ENCODE data around the gene COL23A1.

COL23A1 gene

DNA sequence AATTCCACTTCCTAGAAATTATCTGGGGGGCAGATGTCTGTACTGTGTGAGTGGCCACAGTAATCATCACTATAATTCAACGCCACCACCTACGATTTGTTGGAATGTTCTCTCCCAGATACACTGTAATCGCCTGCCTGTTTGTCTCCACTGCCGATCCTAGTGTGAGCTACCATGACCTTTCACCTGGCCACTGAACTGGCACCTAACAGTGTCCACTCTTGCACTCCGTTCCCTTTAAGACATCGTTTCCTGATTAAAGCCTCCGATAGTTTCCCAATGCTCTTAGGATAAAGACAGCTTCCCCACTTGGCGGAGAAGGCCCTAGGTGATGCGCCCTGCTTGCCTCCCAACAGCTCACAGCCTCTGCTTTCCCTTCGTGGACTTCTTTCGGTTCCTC is 361.6 kb downstream of the COL23A1 start:
- DNase-seq (ENCODE audit: low spot score), result no peak
- no peak for TF ChIP-seq CTCF (IDR thresholded peaks at IDR 0.05; ENCODE audit: borderline replicate concordance, control extremely low read depth, extremely low read depth, insufficient read depth, missing control alignments)
- in situ Hi-C loops (cut with MboI; ENCODE audit: low sequenced_read_pairs, unreplicated experiment), result no loop called here

DNA sequence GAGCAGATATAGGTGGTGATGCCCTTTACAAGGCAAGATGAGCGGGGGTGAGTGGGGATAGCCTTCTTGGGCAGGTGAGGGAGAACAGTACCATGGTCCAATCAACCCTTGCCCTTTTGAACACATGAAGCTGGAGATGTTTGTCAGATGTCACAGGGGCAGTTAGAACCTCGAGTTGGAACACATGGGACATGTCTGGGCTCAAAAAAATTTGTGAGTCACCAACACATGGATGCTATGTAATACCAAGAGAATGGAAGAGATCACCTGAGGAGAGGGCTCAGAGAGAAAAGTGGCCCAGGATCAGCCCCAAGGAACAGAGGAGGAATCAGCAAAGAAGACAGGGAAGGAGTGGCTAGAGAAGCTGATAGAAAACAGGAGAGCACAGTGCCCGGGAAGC is 362.3 kb downstream of the COL23A1 start:
- in situ Hi-C loops (cut with MboI; ENCODE audit: low sequenced_read_pairs, unreplicated experiment), result no loop called here
- DNase-seq (ENCODE audit: low spot score), result no peak
- no peak for TF ChIP-seq CTCF (IDR thresholded peaks at IDR 0.05; ENCODE audit: borderline replicate concordance, control extremely low read depth, extremely low read depth, insufficient read depth, missing control alignments)

DNA sequence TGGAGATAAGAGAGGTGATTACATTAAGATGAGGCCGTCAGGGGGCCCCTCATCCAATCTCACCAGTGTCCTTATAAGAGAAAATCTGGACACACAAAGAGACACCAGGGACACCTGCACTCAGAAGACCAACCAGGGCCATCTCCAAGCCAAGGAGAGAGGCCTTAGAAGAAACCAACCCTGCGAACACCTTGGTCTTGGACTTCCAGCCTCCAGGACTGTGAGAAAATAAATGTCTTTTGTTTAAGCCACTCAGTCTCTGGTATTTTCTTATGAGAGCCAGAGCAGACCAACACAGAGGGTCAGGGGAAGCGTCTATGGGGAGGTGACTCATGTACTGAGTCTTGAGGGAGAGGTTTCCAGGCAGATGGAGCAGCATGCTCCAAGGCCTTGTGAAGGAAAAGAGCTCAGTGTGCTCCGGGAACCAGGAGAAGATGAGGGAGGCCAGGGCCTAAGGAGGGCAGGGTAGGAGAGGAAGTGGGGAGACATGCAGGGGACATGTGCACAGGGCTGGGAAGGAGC is 363.0 kb downstream of the COL23A1 start:
- in situ Hi-C loops (cut with MboI; ENCODE audit: low sequenced_read_pairs, unreplicated experiment), result no loop called here
- DNase-seq (ENCODE audit: low spot score), result no peak
- TF ChIP-seq CTCF (IDR thresholded peaks at IDR 0.05; ENCODE audit: borderline replicate concordance, control extremely low read depth, extremely low read depth, insufficient read depth, missing control alignments), result no peak

- no peak for DNase-seq (ENCODE audit: low spot score)
- no peak for TF ChIP-seq CTCF (IDR thresholded peaks at IDR 0.05; ENCODE audit: borderline replicate concordance, control extremely low read depth, extremely low read depth, insufficient read depth, missing control alignments)
- in situ Hi-C loops (cut with MboI; ENCODE audit: low sequenced_read_pairs, unreplicated experiment), result no loop called here
These were observed 365.0 kb downstream of the COL23A1 start for GRCh38 chr5:178225174-178225573.

GRCh38 chr5:178224403-178224802 is 365.8 kb downstream of the COL23A1 start:
- no peak for TF ChIP-seq CTCF (IDR thresholded peaks at IDR 0.05; ENCODE audit: borderline replicate concordance, control extremely low read depth, extremely low read depth, insufficient read depth, missing control alignments)
- DNase-seq (ENCODE audit: low spot score), result no peak
- in situ Hi-C loops (cut with MboI; ENCODE audit: low sequenced_read_pairs, unreplicated experiment), result no loop called here

- no peak for TF ChIP-seq CTCF (IDR thresholded peaks at IDR 0.05; ENCODE audit: borderline replicate concordance, control extremely low read depth, extremely low read depth, insufficient read depth, missing control alignments)
- no peak for DNase-seq (ENCODE audit: low spot score)
- in situ Hi-C loops (cut with MboI; ENCODE audit: low sequenced_read_pairs, unreplicated experiment), result no loop called here
These were observed 366.3 kb downstream of the COL23A1 start for GRCh38 chr5:178223828-178224335.
